GM19468 (cell line): ENCODE measurements around the gene TBL3.

Source experiments
- ATAC-seq: cut with Tn5 transposase; IDR thresholded peaks from one replicate; pipeline ENCODE4 v1.9.1; 2021; ENCODE audit warnings: mild to moderate bottlenecking, moderate library complexity, moderate number of reproducible peaks; ENCODE audit not compliant: unreplicated experiment; ENCODE audit errors: extremely low read depth

The TBL3 gene

GRCh38 chr16:2031081-2031577 lies 59.3 kb downstream of the TBL3 start:
- ATAC-seq: no peak
